ENCODE measurements around the gene ZFP36L1. TPM values are rescaled to one million over a fixed set of nuclear protein-coding genes. Genes with fewer than 3 reads are reported as not detected.

The ZFP36L1 gene
- total and polyA plus RNA-seq, 10 of the 15 experiments (the other 5 are each of a cell fraction or from before 2014, with no cell fraction given): 22.0 to 184 (median 66.1) TPM

- TF ChIP-seq, protein P1, sequence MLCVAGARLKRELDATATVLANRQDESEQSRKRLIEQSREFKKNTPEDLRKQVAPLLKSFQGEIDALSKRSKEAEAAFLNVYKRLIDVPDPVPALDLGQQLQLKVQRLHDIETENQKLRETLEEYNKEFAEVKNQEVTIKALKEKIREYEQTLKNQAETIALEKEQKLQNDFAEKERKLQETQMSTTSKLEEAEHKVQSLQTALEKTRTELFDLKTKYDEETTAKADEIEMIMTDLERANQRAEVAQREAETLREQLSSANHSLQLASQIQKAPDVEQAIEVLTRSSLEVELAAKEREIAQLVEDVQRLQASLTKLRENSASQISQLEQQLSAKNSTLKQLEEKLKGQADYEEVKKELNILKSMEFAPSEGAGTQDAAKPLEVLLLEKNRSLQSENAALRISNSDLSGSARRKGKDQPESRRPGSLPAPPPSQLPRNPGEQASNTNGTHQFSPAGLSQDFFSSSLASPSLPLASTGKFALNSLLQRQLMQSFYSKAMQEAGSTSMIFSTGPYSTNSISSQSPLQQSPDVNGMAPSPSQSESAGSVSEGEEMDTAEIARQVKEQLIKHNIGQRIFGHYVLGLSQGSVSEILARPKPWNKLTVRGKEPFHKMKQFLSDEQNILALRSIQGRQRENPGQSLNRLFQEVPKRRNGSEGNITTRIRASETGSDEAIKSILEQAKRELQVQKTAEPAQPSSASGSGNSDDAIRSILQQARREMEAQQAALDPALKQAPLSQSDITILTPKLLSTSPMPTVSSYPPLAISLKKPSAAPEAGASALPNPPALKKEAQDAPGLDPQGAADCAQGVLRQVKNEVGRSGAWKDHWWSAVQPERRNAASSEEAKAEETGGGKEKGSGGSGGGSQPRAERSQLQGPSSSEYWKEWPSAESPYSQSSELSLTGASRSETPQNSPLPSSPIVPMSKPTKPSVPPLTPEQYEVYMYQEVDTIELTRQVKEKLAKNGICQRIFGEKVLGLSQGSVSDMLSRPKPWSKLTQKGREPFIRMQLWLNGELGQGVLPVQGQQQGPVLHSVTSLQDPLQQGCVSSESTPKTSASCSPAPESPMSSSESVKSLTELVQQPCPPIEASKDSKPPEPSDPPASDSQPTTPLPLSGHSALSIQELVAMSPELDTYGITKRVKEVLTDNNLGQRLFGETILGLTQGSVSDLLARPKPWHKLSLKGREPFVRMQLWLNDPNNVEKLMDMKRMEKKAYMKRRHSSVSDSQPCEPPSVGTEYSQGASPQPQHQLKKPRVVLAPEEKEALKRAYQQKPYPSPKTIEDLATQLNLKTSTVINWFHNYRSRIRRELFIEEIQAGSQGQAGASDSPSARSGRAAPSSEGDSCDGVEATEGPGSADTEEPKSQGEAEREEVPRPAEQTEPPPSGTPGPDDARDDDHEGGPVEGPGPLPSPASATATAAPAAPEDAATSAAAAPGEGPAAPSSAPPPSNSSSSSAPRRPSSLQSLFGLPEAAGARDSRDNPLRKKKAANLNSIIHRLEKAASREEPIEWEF (IDR thresholded peaks at IDR 0.05; ENCODE audit: insufficient replicate concordance, low read depth, low read length): no peak
Measured at GRCh38 chr14:68822132-68822651, 29.3 kb upstream of the ZFP36L1 start (continued).

- DNase-seq (ENCODE audit: low read depth, low spot score): peak; percentile 83
- WGBS (ENCODE audit: insufficient coverage, insufficient replicate concordance, low lambda C conversion rate, missing lambda C conversion rate): 2% methylated on average over 18 of the region's 18 CpGs
- BruUV-seq (replicated peaks): no TSS peak
- TF ChIP-seq, protein P2, sequence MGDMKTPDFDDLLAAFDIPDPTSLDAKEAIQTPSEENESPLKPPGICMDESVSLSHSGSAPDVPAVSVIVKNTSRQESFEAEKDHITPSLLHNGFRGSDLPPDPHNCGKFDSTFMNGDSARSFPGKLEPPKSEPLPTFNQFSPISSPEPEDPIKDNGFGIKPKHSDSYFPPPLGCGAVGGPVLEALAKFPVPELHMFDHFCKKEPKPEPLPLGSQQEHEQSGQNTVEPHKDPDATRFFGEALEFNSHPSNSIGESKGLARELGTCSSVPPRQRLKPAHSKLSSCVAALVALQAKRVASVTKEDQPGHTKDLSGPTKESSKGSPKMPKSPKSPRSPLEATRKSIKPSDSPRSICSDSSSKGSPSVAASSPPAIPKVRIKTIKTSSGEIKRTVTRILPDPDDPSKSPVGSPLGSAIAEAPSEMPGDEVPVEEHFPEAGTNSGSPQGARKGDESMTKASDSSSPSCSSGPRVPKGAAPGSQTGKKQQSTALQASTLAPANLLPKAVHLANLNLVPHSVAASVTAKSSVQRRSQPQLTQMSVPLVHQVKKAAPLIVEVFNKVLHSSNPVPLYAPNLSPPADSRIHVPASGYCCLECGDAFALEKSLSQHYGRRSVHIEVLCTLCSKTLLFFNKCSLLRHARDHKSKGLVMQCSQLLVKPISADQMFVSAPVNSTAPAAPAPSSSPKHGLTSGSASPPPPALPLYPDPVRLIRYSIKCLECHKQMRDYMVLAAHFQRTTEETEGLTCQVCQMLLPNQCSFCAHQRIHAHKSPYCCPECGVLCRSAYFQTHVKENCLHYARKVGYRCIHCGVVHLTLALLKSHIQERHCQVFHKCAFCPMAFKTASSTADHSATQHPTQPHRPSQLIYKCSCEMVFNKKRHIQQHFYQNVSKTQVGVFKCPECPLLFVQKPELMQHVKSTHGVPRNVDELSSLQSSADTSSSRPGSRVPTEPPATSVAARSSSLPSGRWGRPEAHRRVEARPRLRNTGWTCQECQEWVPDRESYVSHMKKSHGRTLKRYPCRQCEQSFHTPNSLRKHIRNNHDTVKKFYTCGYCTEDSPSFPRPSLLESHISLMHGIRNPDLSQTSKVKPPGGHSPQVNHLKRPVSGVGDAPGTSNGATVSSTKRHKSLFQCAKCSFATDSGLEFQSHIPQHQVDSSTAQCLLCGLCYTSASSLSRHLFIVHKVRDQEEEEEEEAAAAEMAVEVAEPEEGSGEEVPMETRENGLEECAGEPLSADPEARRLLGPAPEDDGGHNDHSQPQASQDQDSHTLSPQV (IDR thresholded peaks at IDR 0.05): 0 out of 2 replicates have a peak, but pooled peaks have one; percentile 9
- TF ChIP-seq PBX3 (IDR thresholded peaks at IDR 0.05; ENCODE audit: insufficient replicate concordance, low read depth, low read length): peak; percentile 35
- TF ChIP-seq BHLHE40 (IDR thresholded peaks at IDR 0.05; ENCODE audit: borderline replicate concordance in 1 of 2, low read depth in 2 of 2, low read length in 1 of 2): peak; percentile 64 to 86
- no peak for TF ChIP-seq MYC (IDR thresholded peaks at IDR 0.05; ENCODE audit: insufficient read depth, insufficient read length, insufficient replicate concordance, low read length, severe bottlenecking)
- TF ChIP-seq EED (IDR thresholded peaks at IDR 0.05; ENCODE audit: low read depth): peak; percentile 91
- 0 out of 2 replicates have a peak, but pooled peaks have one; percentile 78 for TF ChIP-seq RCOR1 (conservative IDR thresholded peaks at IDR 0.05; ENCODE audit: low read depth, low read length)
Measured at GRCh38 chr14:68820999-68821683, 28.3 kb upstream of the ZFP36L1 start.

More at GRCh38 chr14:68820999-68821683, 28.3 kb upstream of the ZFP36L1 start:
- H3K4me1 ChIP-seq (ENCODE audit: control insufficient read depth, insufficient read depth, low read length): peaks cover 63% of the 10 kb centered on the region
- no peaks in the 10 kb centered on the region for H4K20me1 ChIP-seq (ENCODE audit: control insufficient read depth, insufficient read depth)
- no peaks in the 10 kb centered on the region for H3K36me3 ChIP-seq (ENCODE audit: control insufficient read depth in 2 of 2, insufficient read depth in 2 of 2, low read length in 1 of 2)
- no peaks in the 10 kb centered on the region for H3K27me3 ChIP-seq (replicated peaks in 1 of 2; ENCODE audit: control insufficient read depth in 2 of 2, insufficient read depth in 2 of 2, low read length in 1 of 2)
- H3K4me2 ChIP-seq (ENCODE audit: control insufficient read depth, insufficient read depth): peak overlapping the region; percentile 84
- FAIRE-seq: peak; percentile 69
- no peaks in the 10 kb centered on the region for H3K9me3 ChIP-seq (replicated peaks; ENCODE audit: control insufficient read depth, insufficient read depth, low read length)
- H3K9ac ChIP-seq (ENCODE audit: control insufficient read depth, insufficient read depth, low read length): peak overlapping the region; percentile 81
- H3K4me3 ChIP-seq: peak overlapping the region; percentile 63
- ChIA-PET RAD21 (ENCODE audit: unreplicated experiment) (interaction anchor here (0.6 to 13.5 kb wide), 17 partner anchors 23 to 887 kb away, joined by 3 to 292 read pairs (median 5); partner anchors contain the start of gene ZFP36L1), SMC1A (ENCODE audit: uncharacterized antibody, unreplicated experiment) (interaction anchor here (0.8 to 15.9 kb wide), 21 partner anchors 10 to 879 kb away, joined by 3 to 314 read pairs (median 3); partner anchors contain the start of gene ZFP36L1), POLR2A (interaction anchor here (0.6 to 10.0 kb wide), 12 partner anchors 14 to 543 kb away, joined by 3 to 115 read pairs (median 4); partner anchors contain the start of gene ZFP36L1), CTCF (interaction anchor here (1.1 to 22.6 kb wide), 7 partner anchors 21 to 938 kb away, joined by 3 to 310 read pairs (median 12); partner anchors contain the start of gene ZFP36L1)
- peak; percentile 59 for ATAC-seq
- in situ Hi-C loops (cut with MboI): loop anchor here (5.0 to 10.0 kb wide), 2 partner anchors 886 to 984 kb away; no protein-coding TSS in a partner anchor
- H3K27ac ChIP-seq (ENCODE audit: control insufficient read depth, insufficient read depth): peak overlapping the region; percentile 91
- H2AFZ ChIP-seq (ENCODE audit: control insufficient read depth, low read depth, low read length): peak overlapping the region; percentile 49
- peaks cover 8% of the 10 kb centered on the region for H3K79me2 ChIP-seq (ENCODE audit: control insufficient read depth, insufficient read depth, low read length)
- intact Hi-C loops (cut with micrococcal nuclease; ENCODE audit: unreplicated experiment): no loop called here

Data from GM12878 (cell line).